WTC11 (cell line): Measurements from ENCODE around the gene SLC25A48. TPM values are rescaled to one million over a fixed set of nuclear protein-coding genes. Genes with fewer than 3 reads are reported as not detected.

Source experiments
- ATAC-seq: fragments of 200-7000 bp; cut with Tn5 transposase; 2 replicates; pipeline ENCODE4 v1.10.0; 2021; ENCODE audit warnings: mild to moderate bottlenecking, moderate library complexity
- CTCF ChIA-PET: fragments of 300-600 bp; sonication (Branson Sonifier 250); formaldehyde crosslinking; loops from one replicate; lab custom pipeline; 2021; ENCODE audit warnings: antibody characterized with exemption; lab: Charles Lee
- POLR2A ChIA-PET: fragments of 350-600 bp; sonication (Branson Sonifier 250); formaldehyde crosslinking; loops from one replicate; lab custom pipeline; 2021; ENCODE audit warnings: antibody characterized with exemption; lab: Charles Lee
- DNase-seq: peaks from one replicate; pipeline ENCODE4 v3.0.0; 2021; ENCODE audit warnings: low spot score
- H3K27ac Mint-ChIP-seq: 2 replicates; pipeline ENCODE4 v1.8.0; 2021; ENCODE audit warnings: mixed read lengths
- H3K27me3 Mint-ChIP-seq: 2 replicates; pipeline ENCODE4 v1.8.0; 2021; ENCODE audit warnings: low read depth, mild to moderate bottlenecking, moderate library complexity, mixed read lengths
- H3K36me3 Mint-ChIP-seq: 2 replicates; pipeline ENCODE4 v1.8.0; 2021; ENCODE audit warnings: mixed read lengths
- H3K4me1 Mint-ChIP-seq: 2 replicates; pipeline ENCODE4 v1.8.0; 2022; ENCODE audit warnings: mixed read lengths
- H3K4me3 Mint-ChIP-seq: 2 replicates; pipeline ENCODE4 v1.8.0; 2021; ENCODE audit warnings: mild to moderate bottlenecking, moderate library complexity, mixed read lengths
- H3K9me3 Mint-ChIP-seq: 2 replicates; pipeline ENCODE4 v1.8.0; 2021; ENCODE audit warnings: mixed read lengths
- ATF2 ChIP-seq: sonication (generic); formaldehyde crosslinking; IDR thresholded peaks from 2 replicates; pipeline ENCODE4 v1.8.1; 2022; ENCODE audit warnings: low read depth, missing genetic modification reagents, borderline replicate concordance
- CREM ChIP-seq: sonication (generic); formaldehyde crosslinking; IDR thresholded peaks from 2 replicates; pipeline ENCODE4 v1.8.1; 2022; ENCODE audit warnings: mild to moderate bottlenecking, missing genetic modification reagents, moderate library complexity
- E2F4 ChIP-seq: sonication (generic); formaldehyde crosslinking; IDR thresholded peaks from 2 replicates; pipeline ENCODE4 v1.8.1; 2022; ENCODE audit warnings: low read depth, mild to moderate bottlenecking, moderate library complexity, missing genetic modification reagents, borderline replicate concordance
- E2F5 ChIP-seq: sonication (generic); formaldehyde crosslinking; IDR thresholded peaks from 2 replicates; pipeline ENCODE4 v1.8.1; 2022; ENCODE audit warnings: mild to moderate bottlenecking, moderate library complexity, missing genetic modification reagents
- EMX1 ChIP-seq: fragments of 250-450 bp; sonication (Bioruptor Pico); IDR thresholded peaks from 2 replicates; pipeline ENCODE4 v1.8.0; 2021; ENCODE audit warnings: mild to moderate bottlenecking
- FOXJ3 ChIP-seq: sonication (generic); formaldehyde crosslinking; IDR thresholded peaks from 2 replicates; pipeline ENCODE4 v1.9.0; 2021; ENCODE audit warnings: missing genetic modification reagents, mild to moderate bottlenecking, borderline replicate concordance
- FOXK1 ChIP-seq: sonication (generic); formaldehyde crosslinking; IDR thresholded peaks from 2 replicates; pipeline ENCODE4 v1.8.0; 2022; ENCODE audit warnings: mild to moderate bottlenecking, moderate library complexity, missing genetic modification reagents
- IRF2 ChIP-seq: sonication (generic); formaldehyde crosslinking; IDR thresholded peaks from 2 replicates; pipeline ENCODE4 v1.8.0; 2022; ENCODE audit warnings: low read depth, missing genetic modification reagents, borderline replicate concordance
- MXD4 ChIP-seq: fragments of 250-450 bp; sonication (Bioruptor Pico); IDR thresholded peaks from 2 replicates; pipeline ENCODE4 v1.8.0; 2021; ENCODE audit warnings: mild to moderate bottlenecking, moderate library complexity, borderline replicate concordance
- NFE2L1 ChIP-seq: sonication (generic); formaldehyde crosslinking; IDR thresholded peaks from 2 replicates; pipeline ENCODE4 v1.8.1; 2023; ENCODE audit warnings: missing genetic modification reagents
- NR1H2 ChIP-seq: sonication (generic); formaldehyde crosslinking; IDR thresholded peaks from 2 replicates; pipeline ENCODE4 v1.9.0; 2021; ENCODE audit warnings: mild to moderate bottlenecking, moderate library complexity, missing genetic modification reagents
- OVOL2 ChIP-seq: fragments of 250-450 bp; sonication (Bioruptor Pico); IDR thresholded peaks from 2 replicates; pipeline ENCODE4 v1.9.0; 2021; ENCODE audit warnings: mild to moderate bottlenecking, borderline replicate concordance
- PREB ChIP-seq: sonication (generic); formaldehyde crosslinking; IDR thresholded peaks from 2 replicates; pipeline ENCODE4 v1.8.1; 2022; ENCODE audit warnings: mild to moderate bottlenecking, missing genetic modification reagents, moderate library complexity, borderline replicate concordance
- RORB ChIP-seq: fragments of 250-450 bp; sonication (Bioruptor Pico); IDR thresholded peaks from 2 replicates; pipeline ENCODE4 v1.9.0; 2021; ENCODE audit warnings: mild to moderate bottlenecking
- SOX15 ChIP-seq: fragments of 250-450 bp; sonication (Bioruptor Pico); IDR thresholded peaks from 2 replicates; pipeline ENCODE4 v1.9.0; 2021; ENCODE audit warnings: mild to moderate bottlenecking
- SP1 ChIP-seq: sonication (generic); formaldehyde crosslinking; conservative IDR thresholded peaks from 2 replicates; pipeline ENCODE4 v1.8.1; 2022; ENCODE audit warnings: missing genetic modification reagents
- USF2 ChIP-seq: sonication (generic); formaldehyde crosslinking; IDR thresholded peaks from 2 replicates; pipeline ENCODE4 v1.8.1; 2023; ENCODE audit warnings: mild to moderate bottlenecking, missing genetic modification reagents, moderate library complexity
- ZBTB43 ChIP-seq: sonication (generic); formaldehyde crosslinking; IDR thresholded peaks from 2 replicates; pipeline ENCODE4 v1.8.1; 2023; ENCODE audit warnings: mild to moderate bottlenecking, missing genetic modification reagents
- ZNF317 ChIP-seq: sonication (generic); formaldehyde crosslinking; IDR thresholded peaks from 2 replicates; pipeline ENCODE4 v1.8.1; 2023; ENCODE audit warnings: low read depth, mild to moderate bottlenecking, moderate library complexity, missing genetic modification reagents, borderline replicate concordance
- ZNF396 ChIP-seq: fragments of 250-450 bp; sonication (Bioruptor Pico); IDR thresholded peaks from 2 replicates; pipeline ENCODE4 v1.8.0; 2021; ENCODE audit warnings: mild to moderate bottlenecking, moderate library complexity, borderline replicate concordance
- ZSCAN18 ChIP-seq: fragments of 250-450 bp; sonication (Bioruptor Pico); IDR thresholded peaks from 2 replicates; pipeline ENCODE4 v2.1.2; 2022; ENCODE audit warnings: mild to moderate bottlenecking, moderate library complexity
- total RNA-seq: library from RNA; stranded (reverse); gene quantifications from 3 replicates; pipeline ENCODE4 v1.2.3, GENCODE V29; 2021

SLC25A48 gene
- total RNA-seq, 1 experiment from 2014 or later: 1.1 TPM

GRCh38 chr5:135811007-135811406 is 23.5 kb upstream of the SLC25A48 start:
- CTCF ChIA-PET: no interaction called here
- no peak for TF ChIP-seq ZNF317
- TF ChIP-seq ATF2: no peak
- no peak for TF ChIP-seq PREB (CRISPR knock-in tag)
- no peak for TF ChIP-seq SP1 (CRISPR knock-in tag)
- no peak for TF ChIP-seq ZNF396 (CRISPR knock-in tag)
- TF ChIP-seq IRF2 (CRISPR knock-in tag): no peak
- TF ChIP-seq SOX15 (CRISPR knock-in tag): no peak
- no peak for TF ChIP-seq NR1H2 (CRISPR knock-in tag)
- TF ChIP-seq CREM (CRISPR knock-in tag): no peak
- TF ChIP-seq ZSCAN18 (CRISPR knock-in tag): no peak
- TF ChIP-seq E2F5 (CRISPR knock-in tag): no peak
- TF ChIP-seq MXD4 (CRISPR knock-in tag): no peak
- no peak for TF ChIP-seq USF2
- TF ChIP-seq OVOL2 (CRISPR knock-in tag): no peak
- no peak for TF ChIP-seq E2F4 (CRISPR knock-in tag)
- H3K9me3 Mint-ChIP-seq: peaks cover 14% of the 10 kb centered on the region
- peaks cover 11% of the 10 kb centered on the region for H3K4me1 Mint-ChIP-seq
- DNase-seq: no peak
- H3K27me3 Mint-ChIP-seq: peaks cover 7% of the 10 kb centered on the region; the same call in 1 of the 2 replicates
- ATAC-seq: no peak
- no peak overlapping the region for H3K4me3 Mint-ChIP-seq
- POLR2A ChIA-PET: no interaction called here
- H3K27ac Mint-ChIP-seq: no peak overlapping the region
- no peaks in the 10 kb centered on the region for H3K36me3 Mint-ChIP-seq

- CTCF ChIA-PET: interaction anchor here (1.1 to 1.5 kb wide), 4 partner anchors 21 to 351 kb away, joined by 3 to 5 read pairs (median 4); no protein-coding TSS in a partner anchor
- ATAC-seq (no peak), DNase-seq (no peak)
- POLR2A ChIA-PET: no interaction called here
- H3K4me3 Mint-ChIP-seq: no peak overlapping the region
- no peaks in the 10 kb centered on the region for H3K36me3 Mint-ChIP-seq
- peaks cover 11% of the 10 kb centered on the region for H3K4me1 Mint-ChIP-seq
- H3K9me3 Mint-ChIP-seq: peaks cover 16% of the 10 kb centered on the region
- H3K27me3 Mint-ChIP-seq: peaks cover 7% of the 10 kb centered on the region; the same call in 1 of the 2 replicates
- no peak overlapping the region for H3K27ac Mint-ChIP-seq
- TF ChIP-seq ZBTB43 (no peak), ATF2 (no peak), RORB (CRISPR knock-in tag) (no peak), FOXJ3 (CRISPR knock-in tag) (no peak), ZNF317 (no peak), USF2 (no peak), EMX1 (CRISPR knock-in tag) (no peak), NFE2L1 (CRISPR knock-in tag) (no peak), FOXK1 (CRISPR knock-in tag) (no peak), NR1H2 (CRISPR knock-in tag) (no peak)
Measured at GRCh38 chr5:135813758-135814157, 20.7 kb upstream of the SLC25A48 start.
